Measurements from ENCODE around the gene SERPINB6.
A peak's percentile ranks its signal among the peaks of the same experiment; 100 is the strongest.
"Not testable (repeated sequence)": the region's sequence is repeated elsewhere in the genome, so short reads cannot be mapped to it uniquely, and the experiment has no call there.

SERPINB6 gene

DNA sequence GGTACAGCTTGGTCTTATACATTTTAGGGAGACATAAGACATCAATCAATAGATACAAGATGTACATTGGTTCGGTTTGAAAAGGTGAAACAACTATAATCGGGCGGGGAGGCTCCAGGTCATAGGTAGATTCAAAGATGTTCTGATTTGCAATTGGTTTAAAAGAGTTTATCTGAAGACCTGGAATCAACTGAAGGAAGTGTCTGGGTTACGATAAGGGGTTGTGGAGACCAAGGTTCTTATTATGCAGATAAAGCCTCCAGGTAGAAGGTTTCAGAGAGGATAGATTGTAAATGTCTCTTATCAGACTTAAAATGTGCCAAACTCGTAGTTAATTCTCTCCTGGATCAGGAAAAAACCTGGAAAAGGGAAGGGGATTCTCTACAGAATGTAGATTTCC is 5.9 kb upstream of the SERPINB6 start:
- H3K4me3 ChIP-seq (ENCODE audit: control insufficient read depth, low read depth, low read length): no peak overlapping the region
- no peak for TF ChIP-seq CTCF (conservative IDR thresholded peaks at IDR 0.05; ENCODE audit: control insufficient read depth, insufficient read depth, low read depth, low read length)
- no peak for DNase-seq (ENCODE audit: low read depth)

DNA sequence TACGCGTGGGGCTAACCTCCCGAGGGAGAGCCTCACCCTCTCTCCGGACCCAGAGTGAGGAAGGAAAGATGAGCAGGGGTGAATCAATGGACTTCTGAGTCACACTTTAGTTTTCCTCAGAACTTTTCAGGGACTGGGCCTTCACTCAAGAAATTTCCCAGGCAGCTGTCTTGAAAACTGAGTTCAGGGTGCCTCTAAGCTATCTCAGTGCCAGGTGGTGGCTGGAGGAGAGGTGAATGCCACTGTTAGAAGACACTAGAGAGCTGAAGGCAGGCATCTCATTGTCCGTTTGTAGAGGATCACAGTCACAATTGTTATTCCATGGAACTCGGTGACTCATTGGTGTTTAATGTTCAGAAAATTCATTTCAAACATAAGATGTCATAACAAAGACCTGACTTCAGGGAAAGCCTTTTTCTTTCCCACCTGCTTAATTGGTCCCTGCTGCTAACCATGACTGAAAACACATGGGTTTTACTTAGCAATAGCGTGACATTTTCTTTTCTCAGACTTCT is 5.3 kb upstream of the SERPINB6 start:
- H3K4me3 ChIP-seq (ENCODE audit: control insufficient read depth, low read depth, low read length): no peak overlapping the region
- TF ChIP-seq CTCF (conservative IDR thresholded peaks at IDR 0.05; ENCODE audit: control insufficient read depth, insufficient read depth, low read depth, low read length): no peak
- peak; percentile 93 for DNase-seq (ENCODE audit: low read depth)

GRCh38 chr6:2976060-2976459 is 4.7 kb upstream of the SERPINB6 start:
- H3K4me3 ChIP-seq (ENCODE audit: control insufficient read depth, low read depth, low read length): no peak overlapping the region
- TF ChIP-seq CTCF (conservative IDR thresholded peaks at IDR 0.05; ENCODE audit: control insufficient read depth, insufficient read depth, low read depth, low read length): no peak
- no peak for DNase-seq (ENCODE audit: low read depth)

DNA sequence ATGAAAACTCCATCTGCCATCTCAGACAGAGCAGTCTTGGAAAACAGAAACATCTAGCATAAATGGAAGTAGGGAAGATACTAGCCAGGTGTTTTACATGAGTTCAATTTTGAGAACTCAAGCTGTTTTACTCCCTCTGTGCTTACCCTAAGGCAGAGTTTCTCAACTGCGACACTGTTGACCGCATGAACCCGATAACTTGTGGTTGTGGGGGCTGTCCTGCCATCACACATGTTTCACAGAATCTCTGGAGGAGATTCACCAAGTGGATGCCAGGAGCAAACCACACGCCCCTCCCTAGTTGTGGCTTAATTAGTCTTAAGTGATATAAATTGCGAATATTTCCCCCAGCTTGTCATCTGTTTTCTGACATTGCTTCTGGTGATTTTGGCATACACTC is 2.3 kb upstream of the SERPINB6 start:
- no peak overlapping the region for H3K4me3 ChIP-seq (ENCODE audit: control insufficient read depth, low read depth, low read length)
- no peak for TF ChIP-seq CTCF (conservative IDR thresholded peaks at IDR 0.05; ENCODE audit: control insufficient read depth, insufficient read depth, low read depth, low read length)
- DNase-seq (ENCODE audit: low read depth): peak; percentile 87

DNA sequence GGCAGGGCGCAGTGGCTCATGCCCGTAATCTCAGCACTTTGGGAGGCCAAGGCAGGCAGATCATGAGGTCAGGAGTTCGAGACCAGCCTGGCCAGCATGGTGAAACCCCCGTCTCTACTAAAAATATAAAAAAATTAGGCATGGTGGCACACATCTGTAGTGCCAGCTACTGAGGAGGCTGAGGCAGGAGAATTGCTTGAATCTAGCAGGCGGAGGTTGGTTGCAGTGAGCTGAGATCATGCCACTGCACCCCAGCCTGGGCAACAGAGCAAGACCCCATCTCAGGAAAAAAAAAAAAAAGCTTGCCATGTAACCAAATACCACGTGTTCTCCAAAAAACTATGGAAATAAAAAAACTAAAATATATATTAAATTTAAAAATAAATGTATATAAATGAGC is 1.8 kb upstream of the SERPINB6 start:
- DNase-seq (ENCODE audit: low read depth); H3K4me3 ChIP-seq (ENCODE audit: control insufficient read depth, low read depth, low read length): not testable (repeated sequence)

- not testable (repeated sequence) for DNase-seq (ENCODE audit: low read depth); H3K4me3 ChIP-seq (ENCODE audit: control insufficient read depth, low read depth, low read length)
Observed at GRCh38 chr6:2972685-2973084, 1.3 kb upstream of the SERPINB6 start.

DNA sequence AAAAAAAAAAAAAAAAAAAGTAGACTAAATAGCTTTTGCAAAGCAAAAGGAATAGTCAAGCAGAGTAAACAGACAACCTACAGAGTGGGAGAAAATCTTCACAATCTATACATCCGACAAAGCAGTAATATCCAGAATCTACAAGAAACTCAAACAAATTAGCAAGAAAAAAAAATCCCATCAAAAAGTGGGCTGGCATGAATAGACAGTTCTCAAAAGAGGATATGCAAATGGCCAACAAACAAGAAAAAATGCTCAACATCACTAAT is 786 bp upstream of the SERPINB6 start:
- not testable (repeated sequence) for DNase-seq (ENCODE audit: low read depth)
- peak overlapping the region; percentile 8 for H3K4me3 ChIP-seq (ENCODE audit: control insufficient read depth, low read depth, low read length)

DNA sequence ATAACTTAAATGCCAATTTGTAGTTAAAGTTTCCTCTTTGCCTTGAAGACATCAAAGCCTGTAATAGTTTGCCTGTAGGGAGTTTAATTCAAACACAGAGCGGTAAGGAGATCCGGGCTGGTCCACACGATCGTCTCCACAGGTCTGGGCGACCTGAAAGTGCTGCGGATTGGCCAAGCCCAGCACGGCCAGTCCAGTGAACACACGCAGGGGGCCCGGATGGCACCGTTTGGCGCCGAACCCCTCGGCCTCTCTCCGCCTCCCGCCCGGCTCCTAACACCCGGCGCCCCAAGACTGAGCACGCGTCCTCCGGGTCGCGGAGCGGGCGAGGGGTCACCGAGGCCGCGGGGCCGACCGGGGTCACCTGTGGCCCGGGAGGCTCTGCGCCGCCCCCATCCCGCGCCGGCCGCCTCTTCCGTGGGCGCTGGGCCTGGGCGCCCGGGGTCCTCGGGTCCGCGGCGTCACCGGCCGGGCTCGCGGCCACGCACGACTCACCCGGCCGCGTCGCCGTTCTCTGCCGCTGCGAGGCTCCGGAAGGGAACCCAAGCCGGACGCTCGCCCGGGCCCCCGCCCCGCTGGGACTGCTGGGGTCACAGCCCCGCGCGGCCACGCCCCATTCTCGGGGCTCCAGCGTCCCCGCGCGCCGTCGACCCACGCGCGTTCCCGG is 481 bp downstream of the SERPINB6 start:
- DNase-seq (ENCODE audit: low read depth): no peak
- peak overlapping the region; percentile 60 for H3K4me3 ChIP-seq (ENCODE audit: control insufficient read depth, low read depth, low read length)
- no peak for TF ChIP-seq CTCF (conservative IDR thresholded peaks at IDR 0.05; ENCODE audit: control insufficient read depth, insufficient read depth, low read depth, low read length)
